RWPE1 (cell line): ENCODE data around the gene DLL3.

Experiments used
- CTCF ChIA-PET: fragments of 350-600 bp; sonication (Branson Sonifier 250); formaldehyde crosslinking; extraction: SDS; loops from one replicate; lab custom pipeline; 2021; lab: Yijun Ruan, JAX
- POLR2A ChIA-PET: fragments of 400-600 bp; formaldehyde crosslinking; extraction: SDS; loops from one replicate; lab custom pipeline; 2020; ENCODE audit warnings: antibody characterized with exemption; ENCODE audit not compliant: low non-redundant PET; lab: Yijun Ruan, JAX
- DNase-seq: peaks from one replicate; pipeline ENCODE4 v3.0.0; 2012; ENCODE audit warnings: low spot score
- H3K27ac ChIP-seq: fragments of 450-650 bp; 2 replicates; pipeline ENCODE4 v1.5.1; 2017
- CTCF ChIP-seq: fragments of 450-650 bp; conservative IDR thresholded peaks from 2 replicates; pipeline ENCODE4 v1.5.1; 2017; ENCODE audit warnings: low read depth, mild to moderate bottlenecking

DLL3 gene

DNA sequence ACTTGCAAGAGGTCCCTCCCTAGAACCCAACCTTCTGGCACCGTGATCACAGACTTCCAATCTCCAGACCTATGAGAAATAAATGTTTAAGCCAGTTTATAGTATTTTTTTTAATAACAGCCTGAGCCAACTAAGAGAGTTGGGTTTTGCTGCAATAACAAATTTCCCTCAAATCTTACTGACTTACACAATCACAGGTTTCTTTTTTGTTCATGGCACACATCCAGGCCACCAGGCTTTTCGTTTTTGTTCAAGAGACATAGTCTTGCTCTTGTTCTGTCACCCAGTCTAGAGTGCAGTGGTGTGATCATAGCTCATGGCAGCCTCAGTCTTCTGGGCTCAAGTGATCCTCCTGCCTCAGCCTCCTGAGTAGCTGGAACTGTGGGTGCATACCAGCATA is 14.2 kb downstream of the DLL3 start:
- ChIA-PET CTCF (interaction anchor here (2.5 kb wide), 1 partner anchor 10 kb away, joined by 12 read pairs; no protein-coding TSS in a partner anchor), POLR2A (no interaction called here)
- H3K27ac ChIP-seq, result no peak overlapping the region
- DNase-seq, result no peak
- TF ChIP-seq CTCF, result no peak

DNA sequence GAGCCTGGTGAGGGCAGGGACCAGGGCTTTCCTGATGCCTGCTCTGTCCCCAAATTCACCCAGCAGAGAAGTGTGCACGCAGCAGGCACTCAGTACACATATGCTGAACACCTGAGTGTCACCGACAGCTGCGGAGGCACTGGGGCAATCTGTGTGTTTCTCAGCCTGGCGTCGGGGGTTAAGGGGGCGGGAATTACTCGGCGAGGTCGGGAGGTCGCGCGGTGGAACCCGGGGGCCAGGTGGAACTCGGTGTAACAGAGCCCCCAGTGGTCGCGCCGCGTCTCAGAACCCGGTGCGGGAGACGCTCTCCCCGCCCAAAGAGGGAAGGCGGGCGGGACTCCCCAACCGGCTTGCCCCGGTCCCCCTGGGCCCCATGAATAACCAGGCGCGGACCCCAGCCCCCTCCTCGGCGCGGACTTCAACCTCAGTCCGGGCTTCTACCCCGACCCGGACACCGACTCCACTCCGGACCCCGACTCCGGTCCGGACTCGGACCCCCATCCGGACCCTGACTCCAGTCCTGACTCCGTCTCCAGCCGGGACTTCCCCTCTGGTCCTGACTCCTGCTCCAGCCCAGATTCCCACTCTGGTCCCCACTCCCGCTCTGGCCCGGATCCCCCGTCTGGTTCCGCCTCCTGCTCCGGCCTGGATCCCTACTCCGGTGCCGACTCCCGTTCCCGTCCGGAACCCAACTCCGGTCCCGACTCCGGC is 16.2 kb downstream of the DLL3 start, which contains the start of gene SELENOV:
Gene SELENOV, plus strand, starts transcription at position 300 of the 711 bp plus-strand sequence. Its CDS starts 74 bp downstream, at position 374.
- ChIA-PET POLR2A (no interaction called here), CTCF (interaction anchor here (0.6 to 2.5 kb wide), 6 partner anchors 12 to 347 kb away, joined by 3 to 12 read pairs (median 5); partner anchors contain the start of genes DLL3 and EID2B)
- no peak within 1 kb of the TSS for H3K27ac ChIP-seq
- no peak for DNase-seq
- TF ChIP-seq CTCF, result no peak

DNA sequence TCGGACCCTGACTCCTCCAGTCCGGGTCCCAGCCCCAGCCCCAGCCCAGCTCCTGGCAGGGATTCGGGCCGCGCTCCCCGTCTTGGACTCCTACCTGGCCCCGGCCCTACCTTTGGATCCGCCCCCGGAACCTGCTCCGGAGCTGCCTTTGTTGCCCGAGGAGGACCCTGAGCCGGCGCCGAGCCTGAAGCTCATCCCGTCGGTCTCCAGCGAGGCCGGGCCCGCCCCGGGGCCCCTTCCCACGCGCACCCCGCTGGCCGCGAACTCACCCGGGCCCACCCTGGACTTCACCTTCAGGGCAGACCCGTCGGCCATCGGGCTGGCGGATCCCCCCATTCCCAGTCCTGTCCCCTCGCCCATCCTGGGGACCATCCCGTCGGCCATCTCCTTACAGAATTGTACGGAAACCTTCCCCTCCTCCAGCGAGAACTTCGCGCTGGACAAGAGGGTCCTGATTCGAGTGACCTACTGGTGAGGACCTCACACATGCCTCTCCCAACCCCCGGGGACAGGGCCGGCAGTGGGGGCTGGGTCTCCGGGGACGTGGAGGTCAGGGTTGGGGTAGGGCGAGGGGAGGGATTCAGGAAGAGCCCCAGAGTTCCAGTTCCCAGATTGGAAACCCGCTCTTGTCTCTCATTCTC is 16.9 kb downstream of the DLL3 start:
- ChIA-PET CTCF (interaction anchor here (0.6 to 2.5 kb wide), 3 partner anchors 13 to 348 kb away, joined by 5 to 12 read pairs (median 11); partner anchors contain the start of gene DLL3), POLR2A (no interaction called here)
- TF ChIP-seq CTCF, result no peak
- DNase-seq, result no peak
- H3K27ac ChIP-seq, result no peak overlapping the region

- DNase-seq, result no peak
- POLR2A ChIA-PET, result no interaction called here
- CTCF ChIA-PET, result no interaction called here
- no peak for TF ChIP-seq CTCF
- no peak overlapping the region for H3K27ac ChIP-seq
These were observed 17.5 kb downstream of the DLL3 start for GRCh38 chr19:39516270-39516669.

- TF ChIP-seq CTCF, result no peak
- H3K27ac ChIP-seq, result no peak overlapping the region
- POLR2A ChIA-PET, result no interaction called here
- DNase-seq, result no peak
- CTCF ChIA-PET, result no interaction called here
These were observed 18.7 kb downstream of the DLL3 start for GRCh38 chr19:39517432-39517831.

DNA sequence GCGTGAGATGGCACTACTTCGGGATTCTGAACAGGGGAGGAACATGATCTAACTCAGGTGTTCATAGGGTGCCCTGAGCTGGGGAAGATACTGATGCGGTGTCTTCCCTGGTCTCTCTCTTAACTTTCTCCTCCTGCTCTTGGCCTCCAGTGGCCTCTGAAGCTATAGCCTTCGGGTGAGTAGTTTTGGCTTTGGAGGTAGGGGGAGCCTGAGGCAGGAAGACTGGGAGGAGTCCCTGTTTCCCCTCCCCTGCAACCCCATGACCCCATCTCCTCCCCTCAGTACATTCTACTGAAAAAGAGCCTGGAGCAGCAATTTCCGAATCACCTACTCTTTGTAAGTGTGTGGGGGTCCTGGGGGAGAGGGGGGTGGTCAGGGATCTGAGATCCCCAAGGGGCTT is 19.7 kb downstream of the DLL3 start:
- ChIA-PET CTCF (interaction anchor here (0.6 kb wide), 1 partner anchor 478 kb away, joined by 3 read pairs; the partner anchor contains the start of gene ZNF546), POLR2A (no interaction called here)
- no peak for DNase-seq
- no peak overlapping the region for H3K27ac ChIP-seq
- no peak for TF ChIP-seq CTCF
